Measurements from ENCODE around the gene SIX1. TPM values are rescaled to one million over a fixed set of nuclear protein-coding genes. Genes with fewer than 3 reads are reported as not detected.

The SIX1 gene
- total RNA-seq, 1 donor from 2014 or later, result 3.7 TPM

DNA sequence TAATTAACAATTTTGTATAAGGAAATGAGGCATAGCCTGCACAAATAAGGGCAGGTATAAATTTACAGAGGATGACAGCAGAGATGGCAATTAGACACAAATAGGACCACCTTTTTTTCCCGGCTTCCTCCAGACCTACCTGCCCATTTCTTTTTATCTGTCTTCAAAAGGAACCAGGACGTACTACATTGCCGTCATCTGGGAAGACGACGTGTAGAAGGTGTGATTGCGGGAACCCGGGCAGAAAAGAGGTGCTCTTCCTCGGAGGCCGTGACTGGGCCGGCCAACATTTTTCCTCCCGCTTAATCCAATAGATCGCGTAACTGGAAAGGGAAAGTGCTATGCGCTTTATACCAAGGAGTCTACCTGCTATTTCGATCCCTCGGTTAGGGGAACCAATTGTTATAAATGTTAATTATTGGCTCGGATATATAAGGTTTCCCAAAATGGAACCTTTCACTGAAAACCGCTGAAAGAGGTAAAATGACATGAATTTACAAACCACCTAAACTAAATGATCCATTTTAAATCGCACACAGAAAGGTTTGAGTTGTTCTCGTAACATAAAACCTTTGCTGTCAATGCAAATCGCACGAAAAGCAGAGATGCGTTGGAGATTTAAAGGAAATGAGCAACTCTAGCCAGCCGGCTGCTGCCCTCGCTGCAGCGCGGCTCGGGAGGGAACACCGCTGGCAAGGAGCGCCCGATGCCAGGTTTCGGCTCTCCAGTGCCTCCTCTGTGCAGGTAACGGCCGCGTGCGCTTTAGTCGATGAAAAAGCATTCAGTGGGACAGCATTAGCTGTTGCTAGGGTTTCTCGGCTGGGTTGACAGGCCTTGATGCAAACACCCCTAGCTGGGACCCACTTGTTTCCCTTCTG, 2.8 kb upstream of the SIX1 start:
- no peaks in the 10 kb centered on the region for H3K36me3 ChIP-seq
- H3K4me3 ChIP-seq, result no peak overlapping the region
- no peaks in the 10 kb centered on the region for H3K9me3 ChIP-seq
- no peak for DNase-seq (ENCODE audit: extremely low spot score in 2 of 2)
- no peak overlapping the region for H3K27ac ChIP-seq
- intact Hi-C loops (cut with DNase I), result no loop called here
- peaks cover 31% of the 10 kb centered on the region for H3K27me3 ChIP-seq
- TF ChIP-seq POLR2AphosphoS5 (IDR thresholded peaks at IDR 0.05; ENCODE audit: insufficient read depth in 1 of 2, low read depth in 1 of 2), result no peak
- TF ChIP-seq, protein P1, sequence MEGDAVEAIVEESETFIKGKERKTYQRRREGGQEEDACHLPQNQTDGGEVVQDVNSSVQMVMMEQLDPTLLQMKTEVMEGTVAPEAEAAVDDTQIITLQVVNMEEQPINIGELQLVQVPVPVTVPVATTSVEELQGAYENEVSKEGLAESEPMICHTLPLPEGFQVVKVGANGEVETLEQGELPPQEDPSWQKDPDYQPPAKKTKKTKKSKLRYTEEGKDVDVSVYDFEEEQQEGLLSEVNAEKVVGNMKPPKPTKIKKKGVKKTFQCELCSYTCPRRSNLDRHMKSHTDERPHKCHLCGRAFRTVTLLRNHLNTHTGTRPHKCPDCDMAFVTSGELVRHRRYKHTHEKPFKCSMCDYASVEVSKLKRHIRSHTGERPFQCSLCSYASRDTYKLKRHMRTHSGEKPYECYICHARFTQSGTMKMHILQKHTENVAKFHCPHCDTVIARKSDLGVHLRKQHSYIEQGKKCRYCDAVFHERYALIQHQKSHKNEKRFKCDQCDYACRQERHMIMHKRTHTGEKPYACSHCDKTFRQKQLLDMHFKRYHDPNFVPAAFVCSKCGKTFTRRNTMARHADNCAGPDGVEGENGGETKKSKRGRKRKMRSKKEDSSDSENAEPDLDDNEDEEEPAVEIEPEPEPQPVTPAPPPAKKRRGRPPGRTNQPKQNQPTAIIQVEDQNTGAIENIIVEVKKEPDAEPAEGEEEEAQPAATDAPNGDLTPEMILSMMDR (IDR thresholded peaks at IDR 0.05), result no peak
- no peak for TF ChIP-seq POLR2A (IDR thresholded peaks at IDR 0.05)
- peaks cover 60% of the 10 kb centered on the region for H3K4me1 ChIP-seq

DNA sequence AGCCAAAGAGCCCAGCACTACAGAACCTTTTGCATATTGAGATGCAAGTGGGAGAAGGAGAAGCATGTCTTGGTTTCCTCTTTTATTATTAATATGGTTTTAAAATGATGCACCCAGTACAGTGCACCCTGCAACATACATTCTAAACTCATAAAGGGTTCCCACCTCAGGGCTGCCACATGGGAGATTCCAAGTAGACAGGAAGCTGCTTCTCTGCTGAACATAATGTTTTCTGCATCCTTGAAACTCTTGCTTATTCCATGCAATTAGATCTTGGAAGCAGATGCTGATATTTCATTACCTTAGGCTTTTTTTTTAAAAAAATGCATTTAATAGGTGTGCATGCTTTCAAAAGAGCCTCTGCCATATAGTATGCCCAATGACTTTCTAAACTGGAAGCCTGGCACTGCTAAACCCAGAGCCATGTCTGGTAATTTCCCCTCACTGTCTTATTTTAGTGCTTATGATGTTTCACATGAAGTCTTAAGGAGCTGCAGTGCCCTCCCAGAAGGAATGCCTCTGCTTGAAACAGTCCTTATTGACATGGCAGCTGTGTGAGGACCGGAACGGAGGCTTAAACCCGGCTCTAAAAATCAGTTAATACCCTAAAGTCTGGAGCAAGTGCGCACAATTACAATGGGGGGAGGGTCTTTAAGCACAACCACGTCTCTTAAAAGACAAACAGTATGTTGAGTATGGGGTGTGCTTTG, 2.0 kb upstream of the SIX1 start:
- peaks cover 54% of the 10 kb centered on the region for H3K4me1 ChIP-seq
- intact Hi-C loops (cut with DNase I), result no loop called here

DNA sequence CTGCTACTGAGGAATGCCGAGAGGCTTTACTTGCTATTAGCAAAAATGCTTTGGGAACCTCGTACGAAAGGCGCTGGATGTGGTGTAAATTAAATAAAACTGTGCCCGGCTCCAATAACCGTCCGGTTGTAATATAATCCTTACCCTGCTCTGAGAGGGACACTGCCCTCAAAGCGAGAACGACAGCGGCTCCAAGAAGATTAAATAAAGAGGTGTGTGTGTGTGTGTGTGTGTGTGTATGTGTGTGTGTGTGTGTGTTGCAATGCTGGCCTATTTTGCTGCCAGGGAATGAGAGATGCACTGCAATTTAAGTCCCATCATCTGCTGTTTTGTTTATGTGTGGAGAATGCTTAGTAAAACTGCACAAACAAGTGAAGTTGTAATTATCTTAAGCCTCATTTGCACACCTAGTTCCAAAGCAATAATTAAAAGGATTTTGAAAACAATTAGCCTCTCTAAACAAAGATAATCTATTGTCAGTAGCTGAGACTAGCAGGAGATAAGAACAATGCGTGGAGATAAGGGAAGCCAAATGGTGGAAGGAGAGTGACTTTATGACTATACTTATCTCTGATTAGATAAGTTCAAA, 1.2 kb upstream of the SIX1 start:
- Histone ChIP-seq H3K27ac (no peak overlapping the region), H3K36me3 (no peaks in the 10 kb centered on the region), H3K4me1 (peaks cover 52% of the 10 kb centered on the region), H3K27me3 (peaks cover 28% of the 10 kb centered on the region), H3K4me3 (peak overlapping the region in 1 of 2 donors; percentile 46), H3K9me3 (no peaks in the 10 kb centered on the region)
- intact Hi-C loops (cut with DNase I), result no loop called here
- no peak for DNase-seq (ENCODE audit: extremely low spot score in 2 of 2)
- TF ChIP-seq POLR2AphosphoS5 (IDR thresholded peaks at IDR 0.05; ENCODE audit: insufficient read depth in 1 of 2, low read depth in 1 of 2) (no peak), POLR2A (IDR thresholded peaks at IDR 0.05) (no peak)
- TF ChIP-seq, protein P1 (IDR thresholded peaks at IDR 0.05), result no peak

More for the DNA sequence above, 2.0 kb upstream of the SIX1 start:
- Histone ChIP-seq H3K27ac (no peak overlapping the region), H3K27me3 (peaks cover 30% of the 10 kb centered on the region), H3K4me3 (no peak overlapping the region), H3K9me3 (no peaks in the 10 kb centered on the region), H3K36me3 (no peaks in the 10 kb centered on the region)
- TF ChIP-seq, protein P1 (IDR thresholded peaks at IDR 0.05), result no peak
- no peak for TF ChIP-seq POLR2A (IDR thresholded peaks at IDR 0.05)
- no peak for TF ChIP-seq POLR2AphosphoS5 (IDR thresholded peaks at IDR 0.05; ENCODE audit: insufficient read depth in 1 of 2, low read depth in 1 of 2)
- DNase-seq (ENCODE audit: extremely low spot score in 2 of 2), result no peak

DNA sequence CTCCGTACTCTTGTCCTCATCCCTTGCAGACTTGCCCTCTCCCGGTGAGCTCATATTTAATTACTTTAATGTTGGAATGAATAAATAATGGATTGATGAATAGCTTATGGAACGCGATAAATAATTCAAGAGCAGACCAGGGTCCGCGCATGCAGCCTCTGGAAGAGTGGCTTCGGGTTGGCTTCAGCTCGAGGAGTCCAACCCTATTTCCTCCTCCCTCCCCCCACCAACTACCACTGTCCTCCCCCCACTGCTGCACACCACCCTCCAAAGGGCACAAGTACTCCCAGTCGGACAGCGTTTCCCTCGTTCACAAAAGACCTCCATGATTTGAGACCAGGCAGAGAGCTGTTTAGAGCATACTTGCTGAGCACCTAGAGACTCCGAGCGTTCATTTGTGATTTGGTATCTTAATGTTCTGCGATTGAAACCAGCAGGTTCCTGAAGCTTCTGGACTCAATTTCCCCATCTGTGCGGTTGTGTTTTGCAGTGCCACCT, 647 bp upstream of the SIX1 start:
- Histone ChIP-seq H3K4me3 (peak overlapping the region; percentile 46 to 55), H3K9me3 (no peaks in the 10 kb centered on the region), H3K4me1 (peaks cover 52% of the 10 kb centered on the region), H3K27ac (no peak overlapping the region), H3K27me3 (peaks cover 28% of the 10 kb centered on the region), H3K36me3 (no peaks in the 10 kb centered on the region)
- DNase-seq (ENCODE audit: extremely low spot score in 2 of 2), result no peak
- intact Hi-C loops (cut with DNase I), result loop anchor here (10.0 kb wide), 1 partner anchor 605 kb away; no protein-coding TSS in a partner anchor
- TF ChIP-seq POLR2AphosphoS5 (IDR thresholded peaks at IDR 0.05; ENCODE audit: insufficient read depth in 1 of 2, low read depth in 1 of 2), result no peak
- TF ChIP-seq, protein P1 (IDR thresholded peaks at IDR 0.05), result no peak

Data from vagina (tissue), 2 donors.